WTC11 (cell line): ENCODE measurements around the gene SMYD1.

Experiments used
- ATF3 ChIP-seq: sonication (generic); formaldehyde crosslinking; conservative IDR thresholded peaks from 2 replicates; pipeline ENCODE4 v1.8.1; 2022; ENCODE audit warnings: mild to moderate bottlenecking, missing genetic modification reagents
- CREB1 ChIP-seq: sonication (generic); formaldehyde crosslinking; IDR thresholded peaks from 2 replicates; pipeline ENCODE4 v1.8.0; 2023; ENCODE audit warnings: mild to moderate bottlenecking, missing genetic modification reagents
- CTCF ChIP-seq: fragments of 200-600 bp; IDR thresholded peaks from 2 replicates; pipeline ENCODE4 v1.8.0; 2022; ENCODE audit warnings: antibody characterized with exemption
- E2F5 ChIP-seq: sonication (generic); formaldehyde crosslinking; IDR thresholded peaks from 2 replicates; pipeline ENCODE4 v1.8.1; 2022; ENCODE audit warnings: mild to moderate bottlenecking, moderate library complexity, missing genetic modification reagents
- ELF4 ChIP-seq: sonication (generic); formaldehyde crosslinking; IDR thresholded peaks from 2 replicates; pipeline ENCODE4 v1.8.1; 2022; ENCODE audit warnings: low read depth, mild to moderate bottlenecking, moderate library complexity, missing genetic modification reagents
- FOXJ3 ChIP-seq: sonication (generic); formaldehyde crosslinking; IDR thresholded peaks from 2 replicates; pipeline ENCODE4 v1.9.0; 2021; ENCODE audit warnings: missing genetic modification reagents, mild to moderate bottlenecking, borderline replicate concordance
- SOX15 ChIP-seq: fragments of 250-450 bp; sonication (Bioruptor Pico); IDR thresholded peaks from 2 replicates; pipeline ENCODE4 v1.9.0; 2021; ENCODE audit warnings: mild to moderate bottlenecking
- TCF7 ChIP-seq: sonication (generic); formaldehyde crosslinking; IDR thresholded peaks from 2 replicates; pipeline ENCODE4 v1.8.0; 2022; ENCODE audit warnings: mild to moderate bottlenecking, low read depth, missing genetic modification reagents, moderate library complexity
- TP53 ChIP-seq: sonication (generic); formaldehyde crosslinking; IDR thresholded peaks from 2 replicates; pipeline ENCODE4 v1.8.1; 2023; ENCODE audit warnings: mild to moderate bottlenecking, missing genetic modification reagents
- ZNF281 ChIP-seq: sonication (generic); formaldehyde crosslinking; IDR thresholded peaks from 2 replicates; pipeline ENCODE4 v1.8.0; 2023; ENCODE audit warnings: mild to moderate bottlenecking, missing genetic modification reagents

- no peak for TF ChIP-seq ELF4 (CRISPR knock-in tag)
- TF ChIP-seq TCF7 (CRISPR knock-in tag) = no peak
- no peak for TF ChIP-seq CREB1 (CRISPR knock-in tag)
- no peak for TF ChIP-seq FOXJ3
- no peak for TF ChIP-seq CTCF
- no peak for TF ChIP-seq ZNF281 (CRISPR knock-in tag)
- TF ChIP-seq TP53 (CRISPR knock-in tag) = no peak
- no peak for TF ChIP-seq SOX15 (CRISPR knock-in tag)
- no peak for TF ChIP-seq ATF3 (CRISPR knock-in tag)
- TF ChIP-seq E2F5 (CRISPR knock-in tag) = no peak
Observed at GRCh38 chr2:88127638-88127887, 59.9 kb downstream of the SMYD1 start.
